Tibial nerve (tissue), 4 donors: ENCODE measurements around the gene PLXDC1.

Experiments
- CTCF ChIP-seq, 5 experiments: fragments of 200-600 bp in 3 of 5; fragments of 450-650 bp in 2 of 5; sonication (generic) in 3 of 5; IDR thresholded peaks; one replicate each; pipeline ENCODE4 v1.5.1; 2016 to 2019; ENCODE audit warnings: antibody characterized with exemption in 5 of 5, mild to moderate bottlenecking in 3 of 5, moderate library complexity in 2 of 5
- EP300 ChIP-seq, 2 donors: sonication (generic); formaldehyde crosslinking; IDR thresholded peaks; one replicate each; pipeline ENCODE4 v1.6.1; 2017; ENCODE audit warnings: antibody characterized with exemption in 2 of 2, mild to moderate bottlenecking in 1 of 2
- POLR2A ChIP-seq, 2 donors: fragments of 450-650 bp; IDR thresholded peaks; one replicate each; pipeline ENCODE4 v1.6.1; 2017; ENCODE audit warnings: antibody characterized with exemption in 2 of 2, mild to moderate bottlenecking in 2 of 2, moderate library complexity in 2 of 2

- TF ChIP-seq CTCF (IDR thresholded peaks at IDR 0.05) (no peak), EP300 (IDR thresholded peaks at IDR 0.05) (no peak), POLR2A (IDR thresholded peaks at IDR 0.05) (no peak)
Observed at GRCh38 chr17:39015546-39015935, 135.9 kb downstream of the PLXDC1 start.
